H1 (cell line): ENCODE measurements around the gene AKIRIN2. TPM values are rescaled to one million over a fixed set of nuclear protein-coding genes. Genes with fewer than 3 reads are reported as not detected.

Source experiments
- CTCF ChIA-PET: fragments of 300-600 bp; sonication (Branson Sonifier 250); formaldehyde crosslinking; loops from one replicate; lab custom pipeline; 2021; ENCODE audit not compliant: partially characterized antibody; lab: Charles Lee
- POLR2A ChIA-PET: fragments of 300-600 bp; sonication (Branson Sonifier 250); formaldehyde crosslinking; loops from one replicate; lab custom pipeline; 2021; ENCODE audit warnings: inconsistent platforms; ENCODE audit not compliant: partially characterized antibody; lab: Charles Lee
- DNase-seq, 2 experiments: peaks; one replicate each; pipeline versions ENCODE4 v3.0.0 to v3.0.0-alpha.2; 2010 to 2022; ENCODE audit warnings: low spot score in 2 of 2, low read depth in 1 of 2, mixed read lengths in 1 of 2
- FAIRE-seq: peaks from 2 replicates; lab custom pipeline; 2011; peaks lifted over from hg19 to GRCh38; lab: Jason Lieb, UNC
- H2AFZ ChIP-seq: 2 replicates; pipeline ENCODE4 v1.8.1; 2012; ENCODE audit warnings: low read length, inconsistent platforms
- H2AK5ac ChIP-seq: 2 replicates; pipeline ENCODE4 v1.6.1; 2013; ENCODE audit warnings: low read depth, low read length
- H2BK120ac ChIP-seq: replicated peaks from 2 replicates; pipeline ENCODE3; 2013; ENCODE audit warnings: low read depth, low read length, inconsistent platforms
- H2BK12ac ChIP-seq: 2 replicates; pipeline ENCODE4 v1.6.1; 2013; ENCODE audit warnings: low read depth, low read length
- H2BK15ac ChIP-seq: 2 replicates; pipeline ENCODE4 v1.6.1; 2013; ENCODE audit warnings: low read length
- H2BK20ac ChIP-seq: 2 replicates; pipeline ENCODE4 v1.6.1; 2013; ENCODE audit warnings: low read length
- H2BK5ac ChIP-seq: 2 replicates; pipeline ENCODE4 v1.6.1; 2013; ENCODE audit warnings: low read depth, low read length
- H3K14ac ChIP-seq: 2 replicates; pipeline ENCODE4 v1.6.1; 2013; ENCODE audit warnings: inconsistent platforms; ENCODE audit not compliant: insufficient read length
- H3K18ac ChIP-seq: 2 replicates; pipeline ENCODE4 v1.6.1; 2013; ENCODE audit warnings: low read length; ENCODE audit errors: extremely low read depth
- H3K23ac ChIP-seq: 2 replicates; pipeline ENCODE4 v1.6.1; 2013; ENCODE audit warnings: inconsistent platforms; ENCODE audit not compliant: insufficient read length
- H3K23me2 ChIP-seq: 2 replicates; pipeline ENCODE4 v1.6.1; 2013; ENCODE audit warnings: low read depth, low read length
- H3K27ac ChIP-seq: 2 replicates; pipeline ENCODE4 v1.6.1; 2011; ENCODE audit warnings: low read depth, low read length, inconsistent platforms
- H3K27me3 ChIP-seq, 4 experiments: replicated peaks in 1 of 4; 1 replicate in 1 of 4; 2 replicates in 3 of 4; pipeline versions ENCODE4 v1.6.1 to v1.8.1; 2011 to 2013; ENCODE audit warnings: low read length in 3 of 4, mild to moderate bottlenecking in 3 of 4, inconsistent platforms in 2 of 4, mixed read lengths in 2 of 4, moderate library complexity in 1 of 4; ENCODE audit not compliant: control insufficient read depth in 3 of 4, insufficient read depth in 3 of 4; ENCODE audit errors: extremely low read depth in 1 of 4
- H3K36me3 ChIP-seq, 4 experiments: 2 replicates each; pipeline versions ENCODE4 v1.6.1 to v1.8.1; 2011 to 2013; ENCODE audit warnings: mild to moderate bottlenecking in 4 of 4, low read length in 3 of 4, moderate library complexity in 2 of 4, control low read depth in 1 of 4, inconsistent platforms in 1 of 4; ENCODE audit not compliant: insufficient read depth in 4 of 4, control insufficient read depth in 2 of 4
- H3K4ac ChIP-seq: replicated peaks from 2 replicates; pipeline ENCODE3; 2013; ENCODE audit warnings: low read length, low read depth, mixed read lengths, inconsistent platforms; ENCODE audit not compliant: insufficient read length
- H3K4me1 ChIP-seq, 4 experiments: replicated peaks in 1 of 4; 1 replicate in 1 of 4; 2 replicates in 3 of 4; pipeline versions ENCODE4 v1.6.1 to v1.8.1; 2011 to 2013; ENCODE audit warnings: low read length in 3 of 4, inconsistent platforms in 2 of 4, mixed read lengths in 1 of 4; ENCODE audit not compliant: insufficient read depth in 4 of 4, control insufficient read depth in 3 of 4
- H3K4me2 ChIP-seq, 2 experiments: 2 replicates each; pipeline versions ENCODE4 v1.6.1 to v1.8.1; 2011 to 2013; ENCODE audit warnings: low read depth in 2 of 2, low read length in 2 of 2, control low read depth in 1 of 2, inconsistent platforms in 1 of 2, mild to moderate bottlenecking in 1 of 2; ENCODE audit not compliant: insufficient read depth in 1 of 2
- H3K4me3 ChIP-seq, 4 experiments: fragments of 200-600, 300-600 bp in 1 of 4; sonication (generic), shearing (Covaris generic), sonication (Bioruptor Twin) in 1 of 4; 2 replicates each; pipeline versions ENCODE4 v1.5.1 to v1.8.1; 2011 to 2016; ENCODE audit warnings: low read length in 4 of 4, low read depth in 3 of 4, control low read depth in 2 of 4, inconsistent platforms in 2 of 4, mild to moderate bottlenecking in 2 of 4, mixed read lengths in 1 of 4, moderate library complexity in 1 of 4; ENCODE audit not compliant: insufficient read depth in 2 of 4; ENCODE audit errors: extremely low read depth in 1 of 4
- H3K56ac ChIP-seq: replicated peaks from 2 replicates; pipeline ENCODE3; 2013; ENCODE audit warnings: low read depth, mild to moderate bottlenecking, mixed read lengths, low read length, inconsistent platforms; ENCODE audit not compliant: insufficient read length
- H3K79me1 ChIP-seq: 2 replicates; pipeline ENCODE4 v1.6.1; 2013; ENCODE audit warnings: low read depth, low read length, control low read depth
- H3K79me2 ChIP-seq, 2 experiments: 2 replicates each; pipeline versions ENCODE4 v1.6.1 to v1.8.1; 2012 to 2013; ENCODE audit warnings: low read length in 2 of 2, mild to moderate bottlenecking in 2 of 2, inconsistent platforms in 1 of 2; ENCODE audit not compliant: insufficient read depth in 2 of 2, control insufficient read depth in 1 of 2
- H3K9ac ChIP-seq, 4 experiments: replicated peaks in 1 of 4; 1 replicate in 1 of 4; 2 replicates in 3 of 4; pipeline versions ENCODE4 v1.6.1 to v1.8.1; 2011 to 2013; ENCODE audit warnings: low read depth in 3 of 4, low read length in 3 of 4, control low read depth in 2 of 4, mild to moderate bottlenecking in 2 of 4, moderate library complexity in 2 of 4, inconsistent platforms in 1 of 4; ENCODE audit errors: extremely low read depth in 1 of 4
- H3K9me3 ChIP-seq, 2 experiments: 2 replicates each; pipeline versions ENCODE4 v1.6.1 to v1.8.1; 2012 to 2013; ENCODE audit warnings: mild to moderate bottlenecking in 2 of 2, moderate library complexity in 2 of 2, control low read depth in 1 of 2, inconsistent platforms in 1 of 2, low read depth in 1 of 2, low read length in 1 of 2, mixed read lengths in 1 of 2; ENCODE audit not compliant: insufficient read depth in 2 of 2
- H4K20me1 ChIP-seq, 2 experiments: replicated peaks in 1 of 2; 2 replicates each; pipeline versions ENCODE3 to v1.8.1; 2011 to 2013; ENCODE audit warnings: inconsistent platforms in 2 of 2, low read length in 2 of 2, mild to moderate bottlenecking in 1 of 2; ENCODE audit not compliant: insufficient read depth in 2 of 2, control insufficient read depth in 1 of 2
- H4K5ac ChIP-seq: 2 replicates; pipeline ENCODE4 v1.6.1; 2013; ENCODE audit warnings: low read length, low read depth, mixed read lengths, inconsistent platforms; ENCODE audit not compliant: insufficient read length
- H4K8ac ChIP-seq: 2 replicates; pipeline ENCODE4 v1.8.0; 2013; ENCODE audit warnings: mild to moderate bottlenecking, moderate library complexity, low read length, inconsistent platforms; ENCODE audit not compliant: insufficient read depth; ENCODE audit errors: extremely low read depth
- H4K91ac ChIP-seq: replicated peaks from 2 replicates; pipeline ENCODE3; 2013; ENCODE audit warnings: low read length, mixed read lengths, inconsistent platforms; ENCODE audit not compliant: insufficient read length
- BRCA1 ChIP-seq: IDR thresholded peaks from 2 replicates; pipeline ENCODE4 v1.6.1; 2012; ENCODE audit warnings: low read depth, low read length, improper control_type of control experiment
- GABPA ChIP-seq: IDR thresholded peaks from 2 replicates; pipeline ENCODE4 v1.6.1; 2011; ENCODE audit warnings: mild to moderate bottlenecking, low read length, moderate library complexity, borderline replicate concordance; ENCODE audit not compliant: insufficient read depth
- JUN ChIP-seq: IDR thresholded peaks from 2 replicates; pipeline ENCODE4 v1.6.1; 2011; ENCODE audit warnings: low read depth, mild to moderate bottlenecking, improper control_type of control experiment, low read length
- JUND ChIP-seq: IDR thresholded peaks from 2 replicates; pipeline ENCODE4 v1.6.1; 2011; ENCODE audit warnings: mild to moderate bottlenecking, improper control_type of control experiment, low read length
- KDM4A ChIP-seq: IDR thresholded peaks from one replicate; pipeline ENCODE4 v1.7.1; 2012; ENCODE audit warnings: low read depth, mild to moderate bottlenecking, moderate library complexity, low read length, inconsistent platforms; ENCODE audit not compliant: severe bottlenecking
- KDM5A ChIP-seq: fragments of 200-600 bp; IDR thresholded peaks from 2 replicates; pipeline ENCODE4 v1.7.1; 2012; ENCODE audit warnings: mild to moderate bottlenecking, low read length, inconsistent platforms, mixed read lengths
- RNF2 ChIP-seq: fragments of 200-900, 300-1000 bp; sonication (generic); IDR thresholded peaks from 2 replicates; pipeline ENCODE4 v1.7.1; 2016; ENCODE audit warnings: borderline replicate concordance, low read depth, mild to moderate bottlenecking, antibody characterized with exemption, low read length; ENCODE audit not compliant: poor library complexity, severe bottlenecking; ENCODE audit errors: missing control alignments
- SAP30 ChIP-seq: fragments of 300-600 bp; sonication (generic); IDR thresholded peaks from 2 replicates; pipeline ENCODE4 v1.7.1; 2012; ENCODE audit warnings: low read length, moderate library complexity, mild to moderate bottlenecking, inconsistent platforms; ENCODE audit not compliant: insufficient read depth, insufficient replicate concordance
- TBP ChIP-seq: IDR thresholded peaks from 2 replicates; pipeline ENCODE4 v1.6.1; 2011; ENCODE audit warnings: low read depth, low read length, improper control_type of control experiment
- USF2 ChIP-seq: IDR thresholded peaks from 2 replicates; pipeline ENCODE4 v1.6.1; 2011; ENCODE audit warnings: low read length, improper control_type of control experiment
- polyA plus RNA-seq, 7 experiments: library from polyadenylated mRNA; depleted of rRNA in 3 of 7; stranded (reverse) in 5 of 7; unstranded in 2 of 7; fragments of >200 nt in 5 of 7; fragments of 200-250 nt in 2 of 7; gene quantifications; 1 replicate in 5 of 7; 2 replicates in 1 of 7; 4 replicates in 1 of 7; pipeline versions ENCODE4 v1.2.1 to v1.2.3, GENCODE V29; 2011 to 2013; ENCODE audit warnings: missing spikeins in 2 of 7, mixed read lengths in 2 of 7
- total RNA-seq: library from RNA; stranded (reverse); fragmentation: NEBNext Ultra II Directional; extraction: Animal tissue kit (Norgen Biotek cat#: 25700); gene quantifications from 2 replicates; pipeline ENCODE4 v1.2.1, GENCODE V29; 2021

Gene AKIRIN2
- total and polyA plus RNA-seq, 2 of the 8 experiments (the other 6 are each of a cell fraction or from before 2014, with no cell fraction given): 35.6 to 75.3 TPM

- Histone ChIP-seq H3K9ac (no peak overlapping the region), H3K79me2 (no peaks in the 10 kb centered on the region), H3K4me1 (no peaks in the 10 kb centered on the region), H4K5ac (no peak overlapping the region), H3K14ac (no peak overlapping the region), H2AK5ac (no peak overlapping the region), H3K4me3 (no peak overlapping the region), H2BK5ac (no peak overlapping the region), H3K27ac (no peak overlapping the region), H2AFZ (no peak overlapping the region), H2BK12ac (no peak overlapping the region), H3K79me1 (no peaks in the 10 kb centered on the region), H4K8ac (no peak overlapping the region), H2BK20ac (no peak overlapping the region), H3K23me2 (no peaks in the 10 kb centered on the region), H3K4me2 (no peak overlapping the region), H3K27me3 (no peaks in the 10 kb centered on the region), H4K20me1 (no peaks in the 10 kb centered on the region), H3K4ac (no peak overlapping the region), H3K36me3 (no peaks in the 10 kb centered on the region), H3K56ac (no peak overlapping the region), H3K18ac (no peak overlapping the region), H3K23ac (no peak overlapping the region), H4K91ac (no peak overlapping the region), H2BK120ac (no peak overlapping the region), H2BK15ac (no peak overlapping the region), H3K9me3 (peaks cover 0 to 5% of the 10 kb centered on the region in 2 experiments; a peak in 1 of 4 replicates)
- ChIA-PET CTCF (no interaction called here), POLR2A (no interaction called here)
- no peak for FAIRE-seq
- no peak for DNase-seq
- TF ChIP-seq RNF2 (no peak), BRCA1 (no peak), TBP (no peak), JUND (no peak), KDM4A (no peak), USF2 (no peak), GABPA (no peak), KDM5A (no peak), JUN (no peak), SAP30 (no peak)
Observed at GRCh38 chr6:87731080-87731479, 29.0 kb upstream of the AKIRIN2 start.
